SK-N-SH treated with all-trans-retinoic acid at 6 μM for 48 hours (cell line): ENCODE measurements around the gene RAPGEF1.

ENCODE experiments used
- ATAC-seq: fragments of 200-7000 bp; cut with Tn5 transposase; 3 replicates; pipeline ENCODE4 v1.9.1; 2020; ENCODE audit warnings: mild to moderate bottlenecking, moderate library complexity
- ARNTL ChIP-seq: fragments of 450-650 bp; formaldehyde crosslinking; IDR thresholded peaks from 2 replicates; pipeline ENCODE4 v1.5.0; 2020; ENCODE audit warnings: low read depth, mild to moderate bottlenecking, moderate library complexity, borderline replicate concordance
- BACH2 ChIP-seq: fragments of 250-450 bp; sonication (Bioruptor Pico); IDR thresholded peaks from 2 replicates; pipeline ENCODE4 v1.9.0; 2021; ENCODE audit warnings: mild to moderate bottlenecking, borderline replicate concordance
- CREB5 ChIP-seq: fragments of 250-450 bp; sonication (Bioruptor Pico); IDR thresholded peaks from 2 replicates; pipeline ENCODE4 v1.5.1; 2020; ENCODE audit warnings: low read depth, mild to moderate bottlenecking, moderate library complexity
- CSDC2 ChIP-seq: fragments of 250-450 bp; sonication (Bioruptor Pico); IDR thresholded peaks from 2 replicates; pipeline ENCODE4 v1.5.0; 2020; ENCODE audit warnings: mild to moderate bottlenecking, moderate library complexity
- ESRRG ChIP-seq: fragments of 250-450 bp; sonication (Bioruptor Pico); IDR thresholded peaks from 2 replicates; pipeline ENCODE4 v1.6.1; 2021; ENCODE audit warnings: mild to moderate bottlenecking
- OSR1 ChIP-seq: fragments of 250-450 bp; sonication (Bioruptor Pico); IDR thresholded peaks from 2 replicates; pipeline ENCODE4 v1.8.0; 2022; ENCODE audit warnings: moderate library complexity, mild to moderate bottlenecking, inconsistent platforms
- PATZ1 ChIP-seq: fragments of 250-450 bp; sonication (Bioruptor Pico); IDR thresholded peaks from 2 replicates; pipeline ENCODE4 v1.8.0; 2020; ENCODE audit warnings: mild to moderate bottlenecking, moderate library complexity, borderline replicate concordance
- PPARA ChIP-seq: fragments of 250-450 bp; sonication (Bioruptor Pico); IDR thresholded peaks from 2 replicates; pipeline ENCODE4 v1.5.0; 2020; ENCODE audit warnings: mild to moderate bottlenecking, borderline replicate concordance
- RARB ChIP-seq: fragments of 250-450 bp; sonication (Bioruptor Pico); IDR thresholded peaks from 2 replicates; pipeline ENCODE4 v1.8.0; 2021; ENCODE audit warnings: mild to moderate bottlenecking, moderate library complexity
- SNAI2 ChIP-seq: fragments of 250-450 bp; sonication (Bioruptor Pico); IDR thresholded peaks from 2 replicates; pipeline ENCODE4 v1.5.0; 2020; ENCODE audit warnings: mild to moderate bottlenecking, moderate library complexity
- TOX ChIP-seq: fragments of 250-450 bp; sonication (Bioruptor Pico); IDR thresholded peaks from 2 replicates; pipeline ENCODE4 v1.8.0; 2021; ENCODE audit warnings: mild to moderate bottlenecking, moderate library complexity, borderline replicate concordance
- TSHZ2 ChIP-seq: fragments of 250-450 bp; sonication (Bioruptor Pico); IDR thresholded peaks from 2 replicates; pipeline ENCODE4 v1.5.0; 2020; ENCODE audit warnings: mild to moderate bottlenecking, moderate library complexity
- ZC3H10 ChIP-seq: fragments of 250-450 bp; sonication (Bioruptor Pico); IDR thresholded peaks from 2 replicates; pipeline ENCODE4 v1.5.1; 2021; ENCODE audit warnings: mild to moderate bottlenecking, moderate library complexity
- ZFP3 ChIP-seq: fragments of 250-450 bp; sonication (Bioruptor Pico); IDR thresholded peaks from 2 replicates; pipeline ENCODE4 v1.5.0; 2020; ENCODE audit warnings: mild to moderate bottlenecking, moderate library complexity
- ZFP30 ChIP-seq: fragments of 450-650 bp; formaldehyde crosslinking; IDR thresholded peaks from 2 replicates; pipeline ENCODE4 v1.5.0; 2022; ENCODE audit warnings: mild to moderate bottlenecking, moderate library complexity
- ZNF565 ChIP-seq: fragments of 450-650 bp; formaldehyde crosslinking; conservative IDR thresholded peaks from 2 replicates; pipeline ENCODE4 v1.5.0; 2020; ENCODE audit warnings: low read depth, mild to moderate bottlenecking, moderate library complexity
- ZNF70 ChIP-seq: fragments of 450-650 bp; formaldehyde crosslinking; IDR thresholded peaks from 2 replicates; pipeline ENCODE4 v1.5.0; 2020; ENCODE audit warnings: mild to moderate bottlenecking, moderate library complexity
- ZNF8 ChIP-seq: fragments of 450-650 bp; formaldehyde crosslinking; IDR thresholded peaks from 2 replicates; pipeline ENCODE4 v1.5.0; 2020; ENCODE audit warnings: mild to moderate bottlenecking, moderate library complexity

RAPGEF1 gene

DNA sequence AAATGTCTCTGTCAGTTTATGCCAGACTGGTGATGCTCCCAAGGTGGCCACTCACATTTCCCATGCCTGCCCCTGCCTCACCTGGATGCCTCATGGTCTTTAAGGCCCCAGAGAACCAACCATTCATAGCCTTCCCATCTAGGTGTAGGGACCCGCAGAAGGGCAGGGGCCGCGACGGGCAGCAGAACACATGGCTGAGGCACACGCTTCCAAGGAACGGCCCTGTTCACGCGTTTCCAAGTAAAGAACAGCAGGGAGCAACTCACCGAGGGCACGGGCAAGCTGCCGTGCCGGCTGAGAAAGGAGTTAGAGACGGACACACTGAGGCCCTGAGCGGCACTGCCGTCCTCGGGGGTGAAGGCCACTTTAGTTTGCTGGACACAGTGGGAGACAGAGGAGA is 121.1 kb downstream of the RAPGEF1 start:
- no peak for ATAC-seq
- TF ChIP-seq TSHZ2: no peak
- TF ChIP-seq CSDC2 (CRISPR knock-in tag): no peak
- no peak for TF ChIP-seq CREB5 (CRISPR knock-in tag)
- TF ChIP-seq ZNF8 (CRISPR knock-in tag): no peak
- TF ChIP-seq ESRRG (CRISPR knock-in tag): no peak
- no peak for TF ChIP-seq TOX (CRISPR knock-in tag)
- TF ChIP-seq ARNTL: no peak
- no peak for TF ChIP-seq BACH2 (CRISPR knock-in tag)
- TF ChIP-seq ZFP3 (CRISPR knock-in tag): no peak

GRCh38 chr9:131618071-131618479 is 121.8 kb downstream of the RAPGEF1 start:
- TF ChIP-seq ZFP30 (no peak), PATZ1 (no peak), ESRRG (CRISPR knock-in tag) (no peak), ZNF565 (no peak), TSHZ2 (no peak), ZFP3 (CRISPR knock-in tag) (no peak), RARB (CRISPR knock-in tag) (no peak), SNAI2 (CRISPR knock-in tag) (no peak), PPARA (CRISPR knock-in tag) (no peak), ZC3H10 (CRISPR knock-in tag) (no peak)
- ATAC-seq: no peak

DNA sequence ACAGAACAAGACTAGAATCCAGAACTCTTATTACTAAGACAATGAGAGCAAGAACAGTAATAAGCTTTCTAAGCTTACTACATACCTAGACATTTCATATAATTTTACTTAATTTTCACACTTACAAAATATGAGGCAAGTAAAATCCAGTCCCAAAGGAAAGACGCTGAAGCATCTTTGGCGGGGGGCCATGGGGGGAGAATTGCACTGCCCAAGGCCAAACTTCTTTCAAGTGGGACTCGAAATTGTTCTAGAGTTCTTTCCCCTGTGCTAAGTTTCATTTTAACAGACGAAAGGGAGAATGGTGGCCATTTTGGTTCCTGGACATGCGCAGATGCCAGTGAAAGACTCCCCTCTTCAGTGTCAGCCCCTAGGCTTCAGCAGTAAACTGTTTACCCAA is 122.3 kb downstream of the RAPGEF1 start:
- ATAC-seq: no peak
- no peak for TF ChIP-seq ZFP30
- no peak for TF ChIP-seq ZNF8 (CRISPR knock-in tag)
- no peak for TF ChIP-seq OSR1
- TF ChIP-seq ZFP3 (CRISPR knock-in tag): no peak
- no peak for TF ChIP-seq CREB5 (CRISPR knock-in tag)
- no peak for TF ChIP-seq ESRRG (CRISPR knock-in tag)
- no peak for TF ChIP-seq PATZ1
- TF ChIP-seq ZNF70 (CRISPR knock-in tag): no peak
- TF ChIP-seq ZC3H10 (CRISPR knock-in tag): no peak
